Skeletal muscle satellite cell (primary cell): Measurements from ENCODE around the gene PDE1C.

ENCODE experiments used
- H3K27me3 ChIP-seq: 2 replicates; pipeline ENCODE4 v1.7.0; 2013; ENCODE audit warnings: low read length; ENCODE audit not compliant: control insufficient read depth, insufficient read depth
- H3K36me3 ChIP-seq: 2 replicates; pipeline ENCODE4 v1.7.0; 2013; ENCODE audit warnings: mild to moderate bottlenecking, control low read depth, low read length; ENCODE audit not compliant: insufficient read depth
- H3K4me1 ChIP-seq: 2 replicates; pipeline ENCODE4 v1.7.0; 2013; ENCODE audit warnings: low read length; ENCODE audit not compliant: control insufficient read depth, insufficient read depth
- H3K4me2 ChIP-seq: 2 replicates; pipeline ENCODE4 v1.7.0; 2013; ENCODE audit warnings: mild to moderate bottlenecking, low read length
- H3K4me3 ChIP-seq: 2 replicates; pipeline ENCODE4 v1.7.0; 2013; ENCODE audit warnings: low read length
- H3K9ac ChIP-seq: 2 replicates; pipeline ENCODE4 v1.7.0; 2013; ENCODE audit warnings: mild to moderate bottlenecking, low read depth, low read length, moderate library complexity
- H3K9me3 ChIP-seq: replicated peaks from 2 replicates; pipeline ENCODE4 v1.7.0; 2013; ENCODE audit warnings: mild to moderate bottlenecking, control low read depth, low read length

PDE1C gene

GRCh38 chr7:32059289-32060011 is 10.8 kb downstream of the PDE1C start:
- H3K9ac ChIP-seq, result peak overlapping the region; percentile 79
- H3K27me3 ChIP-seq, result no peaks in the 10 kb centered on the region
- H3K36me3 ChIP-seq, result no peaks in the 10 kb centered on the region
- H3K4me3 ChIP-seq, result peak overlapping the region; percentile 54
- H3K4me2 ChIP-seq, result peak overlapping the region; percentile 78
- H3K4me1 ChIP-seq, result peaks cover 36% of the 10 kb centered on the region
- H3K9me3 ChIP-seq, result no peaks in the 10 kb centered on the region

- no peaks in the 10 kb centered on the region for H3K27me3 ChIP-seq
- H3K4me2 ChIP-seq, result no peak overlapping the region
- no peaks in the 10 kb centered on the region for H3K36me3 ChIP-seq
- no peak overlapping the region for H3K4me3 ChIP-seq
- H3K9me3 ChIP-seq, result no peaks in the 10 kb centered on the region
- H3K4me1 ChIP-seq, result peaks cover 36% of the 10 kb centered on the region
- no peak overlapping the region for H3K9ac ChIP-seq
These were observed 12.2 kb downstream of the PDE1C start for GRCh38 chr7:32058002-32058401.

GRCh38 chr7:32056767-32057166 is 13.4 kb downstream of the PDE1C start:
- H3K9ac ChIP-seq, result no peak overlapping the region
- H3K9me3 ChIP-seq, result no peaks in the 10 kb centered on the region
- H3K36me3 ChIP-seq, result no peaks in the 10 kb centered on the region
- peaks cover 36% of the 10 kb centered on the region for H3K4me1 ChIP-seq
- no peak overlapping the region for H3K4me2 ChIP-seq
- H3K27me3 ChIP-seq, result no peaks in the 10 kb centered on the region
- H3K4me3 ChIP-seq, result no peak overlapping the region

- H3K27me3 ChIP-seq, result no peaks in the 10 kb centered on the region
- no peak overlapping the region for H3K4me3 ChIP-seq
- no peak overlapping the region for H3K9ac ChIP-seq
- H3K4me2 ChIP-seq, result no peak overlapping the region
- no peaks in the 10 kb centered on the region for H3K36me3 ChIP-seq
- no peaks in the 10 kb centered on the region for H3K9me3 ChIP-seq
- peaks cover 3% of the 10 kb centered on the region for H3K4me1 ChIP-seq
These were observed 17.0 kb downstream of the PDE1C start for GRCh38 chr7:32053204-32053603.

- H3K9me3 ChIP-seq, result no peaks in the 10 kb centered on the region
- H3K4me3 ChIP-seq, result no peak overlapping the region
- H3K4me2 ChIP-seq, result no peak overlapping the region
- no peak overlapping the region for H3K9ac ChIP-seq
- H3K27me3 ChIP-seq, result no peaks in the 10 kb centered on the region
- no peaks in the 10 kb centered on the region for H3K36me3 ChIP-seq
- H3K4me1 ChIP-seq, result no peaks in the 10 kb centered on the region
These were observed 19.1 kb downstream of the PDE1C start for GRCh38 chr7:32051128-32051527.

GRCh38 chr7:32049599-32049998 is 20.6 kb downstream of the PDE1C start:
- H3K4me3 ChIP-seq, result no peak overlapping the region
- no peak overlapping the region for H3K9ac ChIP-seq
- no peaks in the 10 kb centered on the region for H3K27me3 ChIP-seq
- H3K9me3 ChIP-seq, result no peaks in the 10 kb centered on the region
- no peaks in the 10 kb centered on the region for H3K36me3 ChIP-seq
- H3K4me2 ChIP-seq, result no peak overlapping the region
- no peaks in the 10 kb centered on the region for H3K4me1 ChIP-seq

GRCh38 chr7:32048970-32049491 is 21.2 kb downstream of the PDE1C start:
- Histone ChIP-seq H3K27me3 (no peaks in the 10 kb centered on the region), H3K9ac (no peak overlapping the region), H3K4me1 (peaks cover 3% of the 10 kb centered on the region), H3K4me2 (no peak overlapping the region), H3K36me3 (no peaks in the 10 kb centered on the region), H3K4me3 (no peak overlapping the region), H3K9me3 (no peaks in the 10 kb centered on the region)

GRCh38 chr7:32047801-32048200 is 22.4 kb downstream of the PDE1C start:
- peaks cover 14% of the 10 kb centered on the region for H3K4me1 ChIP-seq
- no peaks in the 10 kb centered on the region for H3K9me3 ChIP-seq
- H3K27me3 ChIP-seq, result no peaks in the 10 kb centered on the region
- H3K9ac ChIP-seq, result no peak overlapping the region
- H3K4me3 ChIP-seq, result no peak overlapping the region
- H3K36me3 ChIP-seq, result no peaks in the 10 kb centered on the region
- H3K4me2 ChIP-seq, result no peak overlapping the region

- Histone ChIP-seq H3K4me1 (peaks cover 18% of the 10 kb centered on the region), H3K27me3 (no peaks in the 10 kb centered on the region), H3K9ac (no peak overlapping the region), H3K4me3 (no peak overlapping the region), H3K36me3 (no peaks in the 10 kb centered on the region), H3K4me2 (no peak overlapping the region), H3K9me3 (no peaks in the 10 kb centered on the region)
These were observed 23.1 kb downstream of the PDE1C start for GRCh38 chr7:32047075-32047474.

GRCh38 chr7:32045228-32045627 is 25.0 kb downstream of the PDE1C start:
- Histone ChIP-seq H3K27me3 (no peaks in the 10 kb centered on the region), H3K9me3 (no peaks in the 10 kb centered on the region), H3K36me3 (no peaks in the 10 kb centered on the region)

GRCh38 chr7:32044739-32045138 is 25.5 kb downstream of the PDE1C start:
- Histone ChIP-seq H3K4me1 (peaks cover 18% of the 10 kb centered on the region), H3K4me2 (no peak overlapping the region), H3K27me3 (no peaks in the 10 kb centered on the region), H3K9ac (no peak overlapping the region), H3K4me3 (no peak overlapping the region), H3K9me3 (no peaks in the 10 kb centered on the region), H3K36me3 (no peaks in the 10 kb centered on the region)

More at GRCh38 chr7:32045228-32045627, 25.0 kb downstream of the PDE1C start:
- peaks cover 18% of the 10 kb centered on the region for H3K4me1 ChIP-seq
- no peak overlapping the region for H3K4me3 ChIP-seq
- H3K9ac ChIP-seq, result no peak overlapping the region
- no peak overlapping the region for H3K4me2 ChIP-seq

- H3K4me1 ChIP-seq, result peaks cover 18% of the 10 kb centered on the region
- no peaks in the 10 kb centered on the region for H3K27me3 ChIP-seq
- peak overlapping the region; percentile 25 for H3K9ac ChIP-seq
- H3K36me3 ChIP-seq, result no peaks in the 10 kb centered on the region
- no peaks in the 10 kb centered on the region for H3K9me3 ChIP-seq
- H3K4me3 ChIP-seq, result no peak overlapping the region
- peak overlapping the region; percentile 50 for H3K4me2 ChIP-seq
These were observed 26.5 kb downstream of the PDE1C start for GRCh38 chr7:32043688-32044087.
